ENCODE data around the gene ZIC5. TPM values are rescaled to one million over a fixed set of nuclear protein-coding genes. Genes with fewer than 3 reads are reported as not detected.

Gene ZIC5
- total RNA-seq, 1 donor from 2014 or later: not detected

Other genes with a start within 250 kb of the ZIC5 start
- gene ZIC2, start 10.0 kb upstream of the ZIC5 start, total RNA-seq: 0.07 TPM in 1 of 2 replicates, not detected in the other
- 5.8 and 6.4 TPM in 2 replicates for gene PCCA, start 117.3 kb upstream of the ZIC5 start, total RNA-seq